Measurements from ENCODE around the gene ATP23. TPM values are rescaled to one million over a fixed set of nuclear protein-coding genes. Genes with fewer than 3 reads are reported as not detected.
A peak's percentile ranks its signal among the peaks of the same experiment; 100 is the strongest.

Gene ATP23
- total and polyA plus RNA-seq, 2 donors (not counting 3 experiments of a cell fraction or from before 2014, with no cell fraction given) = 5.9 to 9.0 TPM

- no peaks in the 10 kb centered on the region for H4K20me1 ChIP-seq (replicated peaks; ENCODE audit: control insufficient read depth, extremely low read depth, insufficient read depth, low read length)
- H3K79me2 ChIP-seq (ENCODE audit: control insufficient read depth, insufficient read depth, low read length) = no peaks in the 10 kb centered on the region
- no peaks in the 10 kb centered on the region for H3K9me1 ChIP-seq (replicated peaks; ENCODE audit: control insufficient read depth, extremely low read depth, insufficient read depth, low read length)
- dilution Hi-C loops (cut with MboI; ENCODE audit: extremely low pct_ligation_motif_present, low sequenced_read_pairs) = no loop called here
- peak overlapping the region; percentile 79 for H3K4me2 ChIP-seq (ENCODE audit: insufficient read depth, low read length)
- ChIA-PET CTCF (interaction anchor here (0.6 to 7.5 kb wide), 18 partner anchors 8 to 115 kb away, joined by 3 to 139 read pairs (median 6); partner anchors contain the start of genes CTDSP2 and TSFM), POLR2A (interaction anchor here (0.6 to 2.4 kb wide), 7 partner anchors 9 to 65 kb away, joined by 3 to 18 read pairs (median 4); partner anchors contain the start of genes ATP23 and CTDSP2)
- peak overlapping the region; percentile 94 for H2AFZ ChIP-seq (ENCODE audit: low read depth, low read length)
- no peak overlapping the region for H3K27ac ChIP-seq (ENCODE audit: insufficient read depth, low read depth, low read length)
- no peak overlapping the region for H3K4me3 ChIP-seq (replicated peaks in 1 of 3; ENCODE audit: insufficient read depth in 1 of 3, low read depth in 1 of 3, low read length in 3 of 3)
- H3K9me3 ChIP-seq (replicated peaks; ENCODE audit: control insufficient read depth, insufficient read depth, low read length) = no peaks in the 10 kb centered on the region
- H3K27me3 ChIP-seq (ENCODE audit: control insufficient read depth in 2 of 2, insufficient read depth in 2 of 2, low read length in 2 of 2) = no peaks in the 10 kb centered on the region
- no TSS peak for BruUV-seq (replicated peaks)
- TF ChIP-seq GATA2 (IDR thresholded peaks at IDR 0.05; ENCODE audit: insufficient read depth, insufficient read length, low read depth, low read length) = no peak
- TF ChIP-seq CTCF (IDR thresholded peaks at IDR 0.05; ENCODE audit: extremely low read depth in 1 of 2, insufficient read depth in 1 of 2, low read depth in 1 of 2, low read length in 2 of 2) = no peak
- no peak for TF ChIP-seq POLR2AphosphoS5 (IDR thresholded peaks at IDR 0.05; ENCODE audit: insufficient read depth, low read depth, low read length)
- TF ChIP-seq EZH2 (IDR thresholded peaks at IDR 0.05; ENCODE audit: borderline replicate concordance, low read depth, low read length, severe bottlenecking) = no peak
- no peak for TF ChIP-seq MYC (IDR thresholded peaks at IDR 0.05; ENCODE audit: low read depth, low read length)
- TF ChIP-seq FOS (IDR thresholded peaks at IDR 0.05; ENCODE audit: borderline replicate concordance, insufficient read depth, low read length) = no peak
- no peak for TF ChIP-seq POLR2A (IDR thresholded peaks at IDR 0.05; ENCODE audit: low read depth, low read length)
- no peak for TF ChIP-seq MAX (IDR thresholded peaks at IDR 0.05; ENCODE audit: insufficient read depth, insufficient read length)
- no peak for TF ChIP-seq JUN (IDR thresholded peaks at IDR 0.05; ENCODE audit: borderline replicate concordance, insufficient read depth, insufficient read length, low read depth)
- H3K9ac ChIP-seq (replicated peaks; ENCODE audit: extremely low read depth, insufficient read depth, low read length) = no peak overlapping the region
- intact Hi-C loops (cut with micrococcal nuclease) = loop anchor here (2.0 kb wide), 1 partner anchor 33 kb away; no protein-coding TSS in a partner anchor
- H3K36me3 ChIP-seq (ENCODE audit: control insufficient read depth in 2 of 2, extremely low read depth in 1 of 2, insufficient read depth in 2 of 2, low read length in 2 of 2) = no peaks in the 10 kb centered on the region
- FAIRE-seq (no peak), DNase-seq (ENCODE audit: low read depth, low spot score) (no peak)
- H3K4me1 ChIP-seq (ENCODE audit: control insufficient read depth, extremely low read depth, insufficient read depth, low read length) = peaks cover 32% of the 10 kb centered on the region
Measured at GRCh38 chr12:57897286-57897974, 43.9 kb upstream of the ATP23 start.

Measured in endothelial cell of umbilical vein (primary cell).